Measurements from ENCODE around the gene TAPT1. TPM values are rescaled to one million over a fixed set of nuclear protein-coding genes. Genes with fewer than 3 reads are reported as not detected.
"Not testable (repeated sequence)": the region's sequence is repeated elsewhere in the genome, so short reads cannot be mapped to it uniquely, and the experiment has no call there.

The TAPT1 gene
- total RNA-seq, 1 donor from 2014 or later: 31.8 TPM

DNA sequence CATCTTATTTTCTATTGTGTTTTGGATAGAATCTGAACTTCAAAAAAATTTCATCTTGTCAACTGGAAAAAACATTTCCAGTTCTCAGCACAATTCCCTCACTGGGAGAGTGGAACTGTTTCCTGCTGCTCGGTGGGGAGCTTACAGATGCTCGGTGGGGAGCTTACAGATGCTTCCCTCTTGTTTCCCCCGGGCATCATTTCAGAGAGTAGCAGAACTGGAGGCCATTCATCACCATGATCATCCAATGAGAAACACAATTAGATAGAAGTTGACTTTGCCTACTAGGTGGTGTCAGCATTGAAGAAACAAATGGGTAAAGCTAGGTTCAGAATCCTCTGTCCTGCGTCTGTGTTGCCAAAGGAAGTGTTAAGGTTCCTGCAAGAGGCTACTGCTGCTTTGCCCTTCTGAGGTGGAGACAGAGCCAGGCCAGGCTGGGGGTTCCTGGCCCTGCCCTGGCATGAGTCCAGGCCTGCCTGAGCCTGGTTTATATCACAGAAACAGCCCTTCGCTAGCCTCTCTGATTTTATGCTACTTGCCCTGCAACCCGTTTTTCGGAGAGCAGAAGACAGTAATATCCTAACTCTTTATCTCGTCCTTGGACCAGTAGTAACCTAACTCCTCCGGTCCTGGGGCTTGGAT is 70.6 kb downstream of the TAPT1 start:
- Mint-ChIP-seq H3K36me3 (ENCODE audit: low read depth) (no peaks in the 10 kb centered on the region), H3K27ac (no peak overlapping the region), H3K9me3 (no peaks in the 10 kb centered on the region), H3K27me3 (ENCODE audit: insufficient read depth) (no peaks in the 10 kb centered on the region), H3K4me3 (no peak overlapping the region), H3K4me1 (ENCODE audit: low read depth) (no peaks in the 10 kb centered on the region)
- DNase-seq (ENCODE audit: low spot score): no peak
- intact Hi-C loops (cut with micrococcal nuclease): no loop called here

- intact Hi-C loops (cut with micrococcal nuclease): no loop called here
- Mint-ChIP-seq H3K9me3 (no peaks in the 10 kb centered on the region), H3K36me3 (ENCODE audit: low read depth) (no peaks in the 10 kb centered on the region), H3K27me3 (ENCODE audit: insufficient read depth) (no peaks in the 10 kb centered on the region), H3K27ac (no peak overlapping the region), H3K4me3 (no peak overlapping the region), H3K4me1 (ENCODE audit: low read depth) (no peaks in the 10 kb centered on the region)
- DNase-seq (ENCODE audit: low spot score): no peak
Observed at GRCh38 chr4:16154451-16154850, 71.8 kb downstream of the TAPT1 start.

DNA sequence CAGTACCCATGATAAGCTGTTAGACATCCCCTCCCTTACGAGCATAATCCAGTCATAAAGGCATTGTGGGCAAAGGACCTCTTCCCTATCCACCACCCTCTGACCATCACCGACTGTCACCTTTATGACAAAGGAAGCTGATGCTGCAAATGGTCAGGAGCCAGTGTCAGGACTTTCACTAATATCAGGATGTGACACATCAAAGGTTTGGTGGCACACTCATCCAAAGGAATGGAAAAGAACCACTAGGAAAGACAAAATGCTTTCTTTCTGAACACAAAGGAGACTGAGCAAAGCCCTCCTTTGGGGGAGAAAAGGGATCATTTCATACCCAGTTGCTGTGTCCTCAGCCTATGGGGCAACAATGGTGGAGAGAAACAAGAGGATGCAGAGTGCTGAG is 75.6 kb downstream of the TAPT1 start:
- Mint-ChIP-seq H3K27ac (no peak overlapping the region), H3K27me3 (ENCODE audit: insufficient read depth) (peaks cover 2% of the 10 kb centered on the region), H3K9me3 (peaks cover 5% of the 10 kb centered on the region), H3K4me1 (ENCODE audit: low read depth) (no peaks in the 10 kb centered on the region), H3K4me3 (no peak overlapping the region), H3K36me3 (ENCODE audit: low read depth) (no peaks in the 10 kb centered on the region)
- intact Hi-C loops (cut with micrococcal nuclease): no loop called here
- no peak for DNase-seq (ENCODE audit: low spot score)

GRCh38 chr4:16144913-16145312 is 81.4 kb downstream of the TAPT1 start:
- H3K27me3 Mint-ChIP-seq (ENCODE audit: insufficient read depth); DNase-seq (ENCODE audit: low spot score); intact Hi-C loops (cut with micrococcal nuclease); H3K4me3 Mint-ChIP-seq; H3K36me3 Mint-ChIP-seq (ENCODE audit: low read depth); H3K27ac Mint-ChIP-seq; H3K4me1 Mint-ChIP-seq (ENCODE audit: low read depth): not testable (repeated sequence)
- H3K9me3 Mint-ChIP-seq: peaks cover 15% of the 10 kb centered on the region

DNA sequence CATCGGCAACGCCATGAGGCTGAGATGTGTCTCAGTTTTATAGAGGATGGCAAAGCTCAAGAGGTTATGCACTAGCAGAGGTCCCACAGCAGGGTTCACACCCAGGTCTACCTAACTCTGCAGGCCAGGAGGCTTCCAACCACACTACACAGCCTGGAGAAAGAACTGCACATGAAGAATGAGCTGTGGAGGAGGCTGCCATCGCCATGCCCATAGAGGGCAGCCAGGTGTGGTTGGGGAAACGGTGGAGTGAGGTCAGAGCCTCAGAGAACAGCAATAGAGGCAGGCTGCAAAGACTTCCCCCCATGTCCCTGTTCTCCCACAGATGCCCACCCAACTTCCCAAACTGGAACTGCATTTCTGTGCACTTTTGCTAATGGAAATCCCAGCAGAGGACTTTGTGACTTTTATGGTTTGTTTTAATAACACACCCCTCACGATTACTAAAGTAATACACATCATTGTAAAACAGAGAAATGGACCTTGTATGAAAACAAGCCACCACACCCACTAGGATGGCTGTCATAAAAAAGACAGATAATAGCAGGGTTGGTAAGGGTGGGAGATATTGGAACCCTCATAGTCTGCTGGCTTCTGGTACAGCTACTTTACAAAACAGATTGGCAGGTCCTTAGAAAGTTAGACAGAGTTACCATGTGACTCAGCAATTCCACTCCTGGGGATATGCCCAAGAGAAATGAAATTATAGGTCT is 83.5 kb downstream of the TAPT1 start:
- Mint-ChIP-seq H3K9me3 (peaks cover 15% of the 10 kb centered on the region), H3K4me3 (no peak overlapping the region)

GRCh38 chr4:16140879-16141249 is 85.4 kb downstream of the TAPT1 start:
- no peak for DNase-seq (ENCODE audit: low spot score)
- H3K36me3 Mint-ChIP-seq (ENCODE audit: low read depth): no peaks in the 10 kb centered on the region
- intact Hi-C loops (cut with micrococcal nuclease): no loop called here
- peaks cover 12% of the 10 kb centered on the region for H3K9me3 Mint-ChIP-seq
- no peak overlapping the region for H3K4me3 Mint-ChIP-seq
- H3K27me3 Mint-ChIP-seq (ENCODE audit: insufficient read depth): no peaks in the 10 kb centered on the region
- no peaks in the 10 kb centered on the region for H3K4me1 Mint-ChIP-seq (ENCODE audit: low read depth)
- no peak overlapping the region for H3K27ac Mint-ChIP-seq

More for the DNA sequence above, 83.5 kb downstream of the TAPT1 start:
- no peaks in the 10 kb centered on the region for H3K4me1 Mint-ChIP-seq (ENCODE audit: low read depth)
- intact Hi-C loops (cut with micrococcal nuclease): no loop called here
- H3K27me3 Mint-ChIP-seq (ENCODE audit: insufficient read depth): peaks cover under 1% of the 10 kb centered on the region
- no peaks in the 10 kb centered on the region for H3K36me3 Mint-ChIP-seq (ENCODE audit: low read depth)
- no peak for DNase-seq (ENCODE audit: low spot score)
- H3K27ac Mint-ChIP-seq: no peak overlapping the region

GRCh38 chr4:16140231-16140878 is 85.9 kb downstream of the TAPT1 start:
- Mint-ChIP-seq H3K27me3 (ENCODE audit: insufficient read depth) (no peaks in the 10 kb centered on the region), H3K4me1 (ENCODE audit: low read depth) (no peaks in the 10 kb centered on the region), H3K36me3 (ENCODE audit: low read depth) (no peaks in the 10 kb centered on the region), H3K27ac (no peak overlapping the region), H3K4me3 (no peak overlapping the region), H3K9me3 (peaks cover 8% of the 10 kb centered on the region)
- intact Hi-C loops (cut with micrococcal nuclease): no loop called here
- no peak for DNase-seq (ENCODE audit: low spot score)

GRCh38 chr4:16139066-16139945 is 87.0 kb downstream of the TAPT1 start:
- DNase-seq (ENCODE audit: low spot score): no peak
- no peaks in the 10 kb centered on the region for H3K27me3 Mint-ChIP-seq (ENCODE audit: insufficient read depth)
- H3K4me3 Mint-ChIP-seq: no peak overlapping the region
- no peaks in the 10 kb centered on the region for H3K4me1 Mint-ChIP-seq (ENCODE audit: low read depth)
- intact Hi-C loops (cut with micrococcal nuclease): no loop called here
- H3K36me3 Mint-ChIP-seq (ENCODE audit: low read depth): no peaks in the 10 kb centered on the region
- no peaks in the 10 kb centered on the region for H3K9me3 Mint-ChIP-seq
- no peak overlapping the region for H3K27ac Mint-ChIP-seq

GRCh38 chr4:16136827-16137226 is 89.4 kb downstream of the TAPT1 start:
- H3K27me3 Mint-ChIP-seq (ENCODE audit: insufficient read depth): peaks cover 2% of the 10 kb centered on the region
- intact Hi-C loops (cut with micrococcal nuclease): no loop called here
- DNase-seq (ENCODE audit: low spot score): no peak
- H3K9me3 Mint-ChIP-seq: no peaks in the 10 kb centered on the region
- H3K36me3 Mint-ChIP-seq (ENCODE audit: low read depth): no peaks in the 10 kb centered on the region
- H3K27ac Mint-ChIP-seq: no peak overlapping the region
- no peaks in the 10 kb centered on the region for H3K4me1 Mint-ChIP-seq (ENCODE audit: low read depth)
- H3K4me3 Mint-ChIP-seq: no peak overlapping the region

GRCh38 chr4:16136311-16136710 is 90.0 kb downstream of the TAPT1 start:
- intact Hi-C loops (cut with micrococcal nuclease): no loop called here

DNA sequence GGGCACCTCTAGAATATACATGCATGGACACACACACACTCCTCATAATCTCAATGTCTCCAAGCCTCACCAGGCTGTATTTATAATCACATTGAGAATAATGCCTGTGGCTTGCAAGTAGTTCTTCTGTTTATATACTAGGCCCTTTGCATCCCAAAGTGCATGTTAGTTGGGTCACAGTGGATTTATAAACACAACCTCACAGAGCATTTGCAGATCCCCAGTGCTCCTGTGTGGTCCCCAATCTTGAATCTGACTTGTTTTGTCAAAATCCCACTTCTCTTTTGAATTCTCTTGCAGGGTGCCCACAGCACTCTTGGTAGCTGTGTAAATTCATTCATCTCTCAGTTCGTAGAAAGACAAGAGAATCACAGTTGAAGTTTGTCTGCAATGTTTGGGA is 92.9 kb downstream of the TAPT1 start:
- intact Hi-C loops (cut with micrococcal nuclease): no loop called here
- H3K27me3 Mint-ChIP-seq (ENCODE audit: insufficient read depth): peaks cover 6% of the 10 kb centered on the region
- no peaks in the 10 kb centered on the region for H3K36me3 Mint-ChIP-seq (ENCODE audit: low read depth)
- H3K27ac Mint-ChIP-seq: no peak overlapping the region
- H3K4me1 Mint-ChIP-seq (ENCODE audit: low read depth): no peaks in the 10 kb centered on the region
- DNase-seq (ENCODE audit: low spot score): no peak
- H3K4me3 Mint-ChIP-seq: no peak overlapping the region
- no peaks in the 10 kb centered on the region for H3K9me3 Mint-ChIP-seq

More at GRCh38 chr4:16136311-16136710, 90.0 kb downstream of the TAPT1 start:
- H3K27ac Mint-ChIP-seq: no peak overlapping the region
- H3K36me3 Mint-ChIP-seq (ENCODE audit: low read depth): no peaks in the 10 kb centered on the region
- no peaks in the 10 kb centered on the region for H3K4me1 Mint-ChIP-seq (ENCODE audit: low read depth)
- no peaks in the 10 kb centered on the region for H3K9me3 Mint-ChIP-seq
- no peak for DNase-seq (ENCODE audit: low spot score)
- H3K27me3 Mint-ChIP-seq (ENCODE audit: insufficient read depth): peaks cover 2% of the 10 kb centered on the region
- no peak overlapping the region for H3K4me3 Mint-ChIP-seq

- no peak for DNase-seq (ENCODE audit: low spot score)
- H3K4me1 Mint-ChIP-seq (ENCODE audit: low read depth): no peaks in the 10 kb centered on the region
- H3K9me3 Mint-ChIP-seq: no peaks in the 10 kb centered on the region
- H3K27ac Mint-ChIP-seq: no peak overlapping the region
- intact Hi-C loops (cut with micrococcal nuclease): no loop called here
- H3K36me3 Mint-ChIP-seq (ENCODE audit: low read depth): no peaks in the 10 kb centered on the region
- no peak overlapping the region for H3K4me3 Mint-ChIP-seq
- H3K27me3 Mint-ChIP-seq (ENCODE audit: insufficient read depth): peaks cover 6% of the 10 kb centered on the region
Observed at GRCh38 chr4:16131293-16131692, 95.0 kb downstream of the TAPT1 start.

DNA sequence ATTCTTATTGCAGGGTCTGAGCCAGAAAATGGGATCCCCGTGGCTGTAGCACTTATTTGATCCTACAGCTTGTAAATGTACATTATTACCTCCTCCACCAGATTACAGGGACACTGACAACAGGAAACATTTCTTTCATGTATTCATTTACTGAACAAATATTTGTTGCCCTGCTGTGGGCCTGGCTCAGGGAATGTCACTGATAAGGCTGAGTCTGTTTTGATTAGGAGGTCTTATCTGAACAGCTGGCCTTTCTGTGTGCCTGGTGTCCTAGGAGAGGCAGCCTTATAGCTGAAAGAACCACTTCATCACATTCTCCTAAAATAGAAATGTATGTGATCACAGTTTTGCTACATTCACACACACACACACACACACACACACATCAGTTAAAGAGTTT is 96.9 kb downstream of the TAPT1 start:
- intact Hi-C loops (cut with micrococcal nuclease): no loop called here
- H3K4me1 Mint-ChIP-seq (ENCODE audit: low read depth): no peaks in the 10 kb centered on the region
- H3K36me3 Mint-ChIP-seq (ENCODE audit: low read depth): no peaks in the 10 kb centered on the region
- DNase-seq (ENCODE audit: low spot score): no peak
- H3K27ac Mint-ChIP-seq: no peak overlapping the region
- no peak overlapping the region for H3K4me3 Mint-ChIP-seq
- H3K9me3 Mint-ChIP-seq: no peaks in the 10 kb centered on the region
- peaks cover 6% of the 10 kb centered on the region for H3K27me3 Mint-ChIP-seq (ENCODE audit: insufficient read depth)

Measured in activated T-helper 1 cell treated with anti-CD3 and anti-CD28 coated beads, Interleukin-12 subunit alpha, Interleukin-12 subunit beta, Interleukin-2, Interleukin-4 antibody, amounts not matched to agents 30 ng/mL and 10 ng/mL and 1 ng/mL, durations not matched to agents 14 hours and 24 hours and 36 hours (primary cell).